ENCODE data around the gene TEX19.
A peak's percentile ranks its signal among the peaks of the same experiment; 100 is the strongest.
"Not testable (repeated sequence)": the region's sequence is repeated elsewhere in the genome, so short reads cannot be mapped to it uniquely, and the experiment has no call there.

The TEX19 gene

GRCh38 chr17:82369211-82369610, 10.2 kb downstream of the TEX19 start:
- CTCF ChIA-PET, result interaction anchor here (1.3 to 1.7 kb wide), 3 partner anchors 11 to 45 kb away, joined by 3 to 6 read pairs (median 4); partner anchors contain the start of gene TEX19
- no peak for DNase-seq
- Mint-ChIP-seq H3K27me3 (peaks cover 81% of the 10 kb centered on the region), H3K36me3 (no peaks in the 10 kb centered on the region), H3K27ac (no peak overlapping the region), H3K9me3 (no peaks in the 10 kb centered on the region), H3K4me1 (peaks cover 20% of the 10 kb centered on the region), H3K4me3 (no peak overlapping the region)

DNA sequence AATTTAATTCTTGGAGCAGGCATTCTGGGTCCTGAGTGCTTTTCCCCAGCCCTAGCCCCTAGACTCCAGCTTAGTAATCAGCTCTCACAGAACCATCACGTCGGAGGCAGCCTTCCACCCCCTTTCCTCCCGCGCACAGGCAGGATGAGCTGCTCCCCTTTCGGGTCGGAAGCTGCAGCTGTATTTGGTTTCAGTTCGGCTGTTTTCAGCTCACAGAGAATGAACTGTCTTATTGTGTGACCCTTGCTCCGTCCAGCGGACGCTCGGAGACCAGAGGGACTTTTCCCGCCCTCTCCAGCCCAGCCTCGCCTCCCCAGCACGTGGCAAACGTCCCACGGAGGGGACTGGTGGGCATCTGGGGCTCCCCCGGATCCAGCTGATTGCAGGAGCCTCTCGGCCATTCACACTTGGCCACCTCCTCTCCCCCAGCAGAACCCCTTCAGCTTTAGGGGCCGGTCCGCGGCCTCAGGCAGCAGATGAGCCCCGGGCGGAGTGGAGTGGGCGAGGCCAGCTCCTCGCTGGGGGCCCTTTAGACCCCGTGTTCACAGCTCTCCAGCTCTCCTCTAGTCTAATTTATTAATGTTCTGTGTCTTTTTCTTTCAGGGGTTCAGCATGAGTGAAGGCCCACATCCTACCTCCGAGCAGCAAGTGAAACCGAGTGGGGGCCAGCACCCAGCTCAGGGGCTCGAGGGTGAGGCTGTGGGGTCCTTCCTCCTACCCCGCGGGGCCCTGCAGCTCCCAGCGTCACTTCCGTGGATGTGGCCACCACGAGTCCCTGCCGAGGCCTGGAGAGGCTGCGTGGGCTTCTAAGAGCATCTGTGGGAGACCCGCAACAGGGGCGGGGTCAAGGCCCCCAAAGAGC, 11.7 kb downstream of the TEX19 start:
- no peaks in the 10 kb centered on the region for H3K36me3 Mint-ChIP-seq
- peaks cover 20% of the 10 kb centered on the region for H3K4me1 Mint-ChIP-seq
- H3K27ac Mint-ChIP-seq, result peak overlapping the region; percentile 31
- CTCF ChIA-PET, result interaction anchor here (1.3 to 1.7 kb wide), 4 partner anchors 12 to 43 kb away, joined by 3 to 6 read pairs (median 4); partner anchors contain the start of gene TEX19
- peaks cover 91% of the 10 kb centered on the region for H3K27me3 Mint-ChIP-seq
- no peaks in the 10 kb centered on the region for H3K9me3 Mint-ChIP-seq
- peak overlapping the region; percentile 60 for H3K4me3 Mint-ChIP-seq
- peak; percentile 59 for DNase-seq

DNA sequence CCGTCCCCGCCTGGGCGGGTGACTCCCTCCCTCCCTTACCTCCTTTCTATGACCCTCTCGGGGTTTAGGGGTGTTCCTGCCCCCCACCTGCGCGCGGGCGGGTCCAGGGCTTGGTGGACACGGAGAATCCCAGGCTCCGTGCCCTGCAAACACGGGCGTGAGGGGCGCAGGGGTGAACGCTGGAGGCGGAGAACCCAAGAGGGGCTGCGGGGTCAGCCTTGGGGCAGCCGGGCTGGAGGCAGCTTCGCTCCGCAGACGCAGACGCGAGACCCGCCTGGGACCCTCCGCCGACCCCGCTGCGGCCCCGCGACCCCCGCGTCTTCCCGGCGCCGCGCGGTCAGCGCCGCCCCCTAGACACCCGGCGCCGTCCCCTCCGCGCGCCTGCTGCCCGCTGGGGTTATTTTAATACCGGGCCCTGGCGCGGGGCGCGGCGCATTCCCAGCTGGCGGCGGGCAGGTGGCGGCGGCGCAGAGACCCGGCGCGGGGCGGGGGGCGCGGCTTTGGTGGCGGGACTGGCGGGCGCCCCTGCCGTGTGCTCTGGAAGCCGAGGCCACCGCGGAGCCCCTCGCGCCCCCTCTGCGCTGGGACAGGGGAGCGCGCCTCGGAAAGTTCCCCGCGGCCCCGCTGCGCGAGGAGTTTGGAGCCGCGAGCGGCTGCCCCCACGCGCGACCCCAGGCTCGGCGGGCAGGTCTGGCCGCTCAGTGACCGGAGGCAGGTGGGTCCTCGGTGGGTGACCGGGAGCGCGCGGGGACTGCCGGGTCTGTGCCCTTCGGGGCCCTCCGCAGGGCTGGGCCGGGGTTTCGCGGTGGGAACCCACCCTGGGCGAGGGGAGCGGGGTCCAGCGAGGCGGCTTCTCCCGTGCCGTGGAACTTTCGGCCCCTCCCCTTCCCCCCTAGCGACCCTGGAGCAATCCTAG, 12.5 kb downstream of the TEX19 start, which contains the start of gene UTS2R:
Gene UTS2R (plus strand): TSS at position 433 of the 916 bp plus-strand sequence. CDS start 2,560 bp downstream, outside the sequence.
- DNase-seq, result no peak
- H3K27me3 Mint-ChIP-seq, result peaks cover 92% of the 10 kb centered on the region
- CTCF ChIA-PET, result interaction anchor here (1.4 kb wide), 1 partner anchor 19 kb away, joined by 5 read pairs; no protein-coding TSS in a partner anchor
- H3K36me3 Mint-ChIP-seq, result no peaks in the 10 kb centered on the region
- H3K4me1 Mint-ChIP-seq, result peaks cover 20% of the 10 kb centered on the region
- no peaks in the 10 kb centered on the region for H3K9me3 Mint-ChIP-seq
- peak within 1 kb of the TSS; percentile 60 for H3K4me3 Mint-ChIP-seq
- peak within 1 kb of the TSS; percentile 31 for H3K27ac Mint-ChIP-seq

- H3K4me3 Mint-ChIP-seq, result no peak overlapping the region
- H3K9me3 Mint-ChIP-seq, result no peaks in the 10 kb centered on the region
- CTCF ChIA-PET, result interaction anchor here (0.7 kb wide), 1 partner anchor 15 kb away, joined by 3 read pairs; no protein-coding TSS in a partner anchor
- no peak for DNase-seq
- peaks cover 20% of the 10 kb centered on the region for H3K4me1 Mint-ChIP-seq
- H3K27ac Mint-ChIP-seq, result no peak overlapping the region
- no peaks in the 10 kb centered on the region for H3K36me3 Mint-ChIP-seq
- H3K27me3 Mint-ChIP-seq, result peaks cover 94% of the 10 kb centered on the region
These were observed 13.4 kb downstream of the TEX19 start for GRCh38 chr17:82372249-82373071.

DNA sequence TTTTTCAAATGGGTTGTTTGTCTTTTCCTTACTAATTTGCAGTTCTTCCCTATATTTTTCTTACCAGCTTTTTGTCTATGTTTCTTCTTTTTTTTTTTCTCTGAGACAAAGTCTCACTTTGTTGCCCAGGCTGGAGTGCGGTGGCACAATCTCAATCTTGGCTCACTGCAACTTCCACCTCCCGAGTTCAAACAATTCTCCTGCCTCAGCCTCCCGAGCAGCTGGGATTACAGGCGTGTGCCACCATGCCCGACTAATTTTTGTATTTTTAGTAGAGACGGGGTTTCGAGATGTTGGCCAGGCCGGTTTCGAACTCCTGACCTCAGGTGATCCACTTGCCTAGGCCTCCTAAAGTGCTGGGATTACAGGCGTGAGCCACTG, 14.0 kb downstream of the TEX19 start:
- peaks cover 94% of the 10 kb centered on the region for H3K27me3 Mint-ChIP-seq
- not testable (repeated sequence) for H3K27ac Mint-ChIP-seq

DNA sequence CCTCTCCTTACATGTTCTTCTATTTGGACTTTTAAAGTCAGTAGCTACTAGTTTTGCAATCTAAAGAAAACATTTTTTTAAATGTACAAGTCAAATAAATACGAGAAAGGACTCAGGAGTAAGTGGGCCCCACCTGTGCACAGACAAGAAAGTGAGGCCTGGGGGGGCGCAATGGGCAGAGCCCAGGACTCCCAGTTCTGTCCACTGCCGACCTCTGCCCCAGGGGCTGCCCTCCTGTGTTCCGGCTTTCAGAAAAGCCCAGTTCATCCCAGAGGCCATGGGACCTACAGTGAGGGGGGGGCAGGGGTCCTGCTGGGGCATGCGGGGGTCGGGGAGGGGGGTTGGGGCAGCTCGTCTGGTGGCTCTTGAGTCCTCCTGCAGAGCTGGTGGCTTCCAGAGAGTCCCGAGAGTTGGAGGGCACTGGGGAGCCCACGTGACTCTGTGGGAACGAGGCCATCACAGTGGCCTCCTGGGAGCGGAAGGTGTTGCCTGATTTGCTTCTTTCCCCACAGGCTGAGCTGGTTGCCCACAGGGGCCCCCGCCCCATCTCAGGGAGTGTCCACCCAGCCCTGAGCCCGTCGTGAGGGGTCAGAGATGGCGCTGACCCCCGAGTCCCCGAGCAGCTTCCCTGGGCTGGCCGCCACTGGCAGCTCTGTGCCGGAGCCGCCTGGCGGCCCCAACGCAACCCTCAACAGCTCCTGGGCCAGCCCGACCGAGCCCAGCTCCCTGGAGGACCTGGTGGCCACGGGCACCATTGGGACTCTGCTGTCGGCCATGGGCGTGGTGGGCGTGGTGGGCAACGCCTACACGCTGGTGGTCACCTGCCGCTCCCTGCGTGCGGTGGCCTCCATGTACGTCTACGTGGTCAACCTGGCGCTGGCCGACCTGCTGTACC, 14.9 kb downstream of the TEX19 start:
- Mint-ChIP-seq H3K36me3 (no peaks in the 10 kb centered on the region), H3K4me3 (no peak overlapping the region), H3K9me3 (no peaks in the 10 kb centered on the region), H3K27me3 (peaks cover 97% of the 10 kb centered on the region), H3K4me1 (peaks cover 20% of the 10 kb centered on the region), H3K27ac (no peak overlapping the region)
- DNase-seq, result no peak
- CTCF ChIA-PET, result no interaction called here

More for the DNA sequence above, 14.0 kb downstream of the TEX19 start:
- CTCF ChIA-PET, result interaction anchor here (0.7 kb wide), 1 partner anchor 16 kb away, joined by 3 read pairs; no protein-coding TSS in a partner anchor
- not testable (repeated sequence) for H3K4me3 Mint-ChIP-seq, H3K36me3 Mint-ChIP-seq, H3K9me3 Mint-ChIP-seq, DNase-seq
- H3K4me1 Mint-ChIP-seq, result peaks cover 20% of the 10 kb centered on the region

DNA sequence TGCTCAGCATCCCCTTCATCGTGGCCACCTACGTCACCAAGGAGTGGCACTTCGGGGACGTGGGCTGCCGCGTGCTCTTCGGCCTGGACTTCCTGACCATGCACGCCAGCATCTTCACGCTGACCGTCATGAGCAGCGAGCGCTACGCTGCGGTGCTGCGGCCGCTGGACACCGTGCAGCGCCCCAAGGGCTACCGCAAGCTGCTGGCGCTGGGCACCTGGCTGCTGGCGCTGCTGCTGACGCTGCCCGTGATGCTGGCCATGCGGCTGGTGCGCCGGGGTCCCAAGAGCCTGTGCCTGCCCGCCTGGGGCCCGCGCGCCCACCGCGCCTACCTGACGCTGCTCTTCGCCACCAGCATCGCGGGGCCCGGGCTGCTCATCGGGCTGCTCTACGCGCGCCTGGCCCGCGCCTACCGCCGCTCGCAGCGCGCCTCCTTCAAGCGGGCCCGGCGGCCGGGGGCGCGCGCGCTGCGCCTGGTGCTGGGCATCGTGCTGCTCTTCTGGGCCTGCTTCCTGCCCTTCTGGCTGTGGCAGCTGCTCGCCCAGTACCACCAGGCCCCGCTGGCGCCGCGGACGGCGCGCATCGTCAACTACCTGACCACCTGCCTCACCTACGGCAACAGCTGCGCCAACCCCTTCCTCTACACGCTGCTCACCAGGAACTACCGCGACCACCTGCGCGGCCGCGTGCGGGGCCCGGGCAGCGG, 15.7 kb downstream of the TEX19 start:
- no peak for DNase-seq

DNA sequence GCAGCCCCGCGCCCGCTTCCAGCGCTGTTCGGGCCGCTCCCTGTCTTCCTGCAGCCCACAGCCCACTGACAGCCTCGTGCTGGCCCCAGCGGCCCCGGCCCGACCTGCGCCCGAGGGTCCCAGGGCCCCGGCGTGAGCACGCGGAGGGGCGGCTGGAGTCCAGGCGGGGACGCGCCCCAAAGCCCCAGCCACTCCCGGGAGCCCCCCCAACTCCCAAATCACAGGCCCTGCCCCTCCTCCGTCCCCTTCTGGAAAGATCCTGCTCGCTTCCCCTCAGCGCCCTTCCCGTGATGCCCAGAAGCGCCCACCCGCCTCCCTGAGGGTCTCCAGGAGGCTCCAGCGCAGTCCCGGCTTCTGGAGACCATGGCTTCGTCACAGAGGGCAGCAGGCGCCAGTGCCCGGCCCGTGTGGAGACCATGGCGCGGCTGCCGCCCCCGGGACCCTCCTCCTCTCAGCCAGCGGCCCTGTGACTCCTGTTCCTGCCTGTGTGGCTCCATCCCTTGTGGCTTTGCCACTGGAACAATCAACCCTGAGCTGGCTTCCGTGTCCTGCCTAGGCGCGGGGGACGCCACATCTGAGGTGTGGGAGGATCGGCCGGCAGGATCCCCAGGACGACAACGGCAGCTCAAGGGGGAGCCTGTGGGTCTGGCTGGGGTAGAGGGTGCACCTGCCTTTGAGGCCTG, 16.5 kb downstream of the TEX19 start:
- CTCF ChIA-PET, result no interaction called here
- H3K4me3 Mint-ChIP-seq, result no peak overlapping the region

More for the DNA sequence above, 15.7 kb downstream of the TEX19 start:
- Mint-ChIP-seq H3K4me3 (no peak overlapping the region), H3K9me3 (no peaks in the 10 kb centered on the region), H3K36me3 (no peaks in the 10 kb centered on the region), H3K27me3 (peaks cover 96% of the 10 kb centered on the region), H3K27ac (no peak overlapping the region), H3K4me1 (peaks cover 19% of the 10 kb centered on the region)
- CTCF ChIA-PET, result no interaction called here

GRCh38 chr17:82376042-82376730, 17.1 kb downstream of the TEX19 start:
- peaks cover 93% of the 10 kb centered on the region for H3K27me3 Mint-ChIP-seq
- no peak overlapping the region for H3K4me3 Mint-ChIP-seq
- no peaks in the 10 kb centered on the region for H3K9me3 Mint-ChIP-seq

More for the DNA sequence above, 16.5 kb downstream of the TEX19 start:
- Mint-ChIP-seq H3K27me3 (peaks cover 96% of the 10 kb centered on the region), H3K27ac (no peak overlapping the region), H3K9me3 (no peaks in the 10 kb centered on the region), H3K4me1 (peaks cover 14% of the 10 kb centered on the region), H3K36me3 (no peaks in the 10 kb centered on the region)
- DNase-seq, result no peak

GRCh38 chr17:82377294-82377693, 18.2 kb downstream of the TEX19 start:
- H3K4me1 Mint-ChIP-seq, DNase-seq, H3K27ac Mint-ChIP-seq, H3K9me3 Mint-ChIP-seq, H3K4me3 Mint-ChIP-seq, H3K36me3 Mint-ChIP-seq, CTCF ChIA-PET: not testable (repeated sequence)
- peaks cover 92% of the 10 kb centered on the region for H3K27me3 Mint-ChIP-seq

More at GRCh38 chr17:82376042-82376730, 17.1 kb downstream of the TEX19 start:
- Mint-ChIP-seq H3K36me3 (no peaks in the 10 kb centered on the region), H3K4me1 (peaks cover 7% of the 10 kb centered on the region), H3K27ac (no peak overlapping the region)
- CTCF ChIA-PET, result no interaction called here
- DNase-seq, result no peak

GRCh38 chr17:82377924-82378740, 19.1 kb downstream of the TEX19 start:
- H3K36me3 Mint-ChIP-seq, result no peaks in the 10 kb centered on the region

More at GRCh38 chr17:82377924-82378740, 19.1 kb downstream of the TEX19 start:
- H3K27me3 Mint-ChIP-seq, result peaks cover 88% of the 10 kb centered on the region
- no peak for DNase-seq
- no peaks in the 10 kb centered on the region for H3K9me3 Mint-ChIP-seq
- H3K27ac Mint-ChIP-seq, result no peak overlapping the region
- H3K4me1 Mint-ChIP-seq, result peaks cover under 1% of the 10 kb centered on the region
- no peak overlapping the region for H3K4me3 Mint-ChIP-seq
- CTCF ChIA-PET, result no interaction called here
